ENCODE results near the gene BICD2.

The BICD2 gene

DNA sequence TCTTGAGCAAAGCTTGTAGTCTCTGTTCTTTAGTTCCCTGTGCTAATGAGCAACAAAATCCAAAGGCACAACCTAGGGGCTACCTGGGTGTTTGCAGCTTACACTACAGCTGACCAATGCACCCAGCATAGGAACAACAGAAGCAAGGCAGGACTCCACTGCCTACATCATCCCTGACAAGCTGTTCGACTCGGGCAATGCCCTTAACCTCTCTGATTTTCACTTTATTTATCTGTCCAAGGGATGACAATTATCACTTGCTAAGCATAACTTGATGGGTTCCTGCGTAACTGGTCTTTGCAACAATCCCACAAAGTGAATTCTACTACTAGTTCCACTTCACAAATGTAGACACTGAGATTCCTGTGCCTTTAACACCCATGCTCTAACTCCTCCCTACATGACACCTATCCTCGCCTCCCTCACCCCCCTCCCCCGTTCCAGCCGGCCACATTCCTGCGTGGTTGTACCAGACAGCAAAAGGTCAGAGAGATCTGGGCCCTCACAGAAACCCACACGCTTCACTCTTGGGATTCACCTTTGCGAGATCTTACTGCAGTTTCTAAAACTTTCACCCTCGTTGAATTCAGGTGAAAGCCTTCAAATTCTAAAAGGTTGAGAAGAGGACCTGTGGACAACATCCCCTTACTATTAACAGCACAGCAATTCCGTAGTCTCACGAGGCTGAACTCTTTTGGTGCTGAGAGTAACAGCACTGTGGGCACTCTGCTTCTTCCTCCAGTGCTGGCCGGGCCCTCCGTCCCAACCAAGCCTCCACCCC is 95.7 kb downstream of the BICD2 start:
- DNase-seq (ENCODE audit: low read depth in 3 of 3), result peak; percentile 19 to 23 (median 21)

- no peak for DNase-seq (ENCODE audit: low read depth in 3 of 3)
These were observed 97.6 kb downstream of the BICD2 start for GRCh38 chr9:92666912-92667532.

DNA sequence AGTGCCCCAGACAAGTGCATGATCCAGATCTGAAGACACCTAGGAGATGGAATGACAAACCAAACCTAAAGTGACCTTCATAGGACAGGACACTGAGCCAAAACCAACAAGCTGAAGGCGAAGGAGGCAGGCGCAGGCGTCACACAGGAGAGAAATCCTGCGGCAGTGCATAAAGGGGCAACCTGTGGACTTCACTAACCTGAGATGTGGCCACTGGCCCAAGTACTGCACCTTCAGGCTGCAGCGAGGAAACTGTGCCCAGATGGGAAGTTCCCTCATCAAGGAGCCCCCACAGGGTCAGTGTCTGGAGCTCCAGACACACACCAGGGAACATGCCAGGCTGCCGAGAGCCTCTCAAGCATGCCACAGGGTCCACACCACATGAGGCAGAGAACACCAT is 98.4 kb downstream of the BICD2 start:
- DNase-seq (ENCODE audit: low read depth in 3 of 3), result no peak

GRCh38 chr9:92665836-92666235 is 98.8 kb downstream of the BICD2 start:
- no peak for DNase-seq (ENCODE audit: low read depth in 3 of 3)

- DNase-seq (ENCODE audit: low read depth in 3 of 3), result no peak
These were observed 100.1 kb downstream of the BICD2 start for GRCh38 chr9:92664394-92665152.

GRCh38 chr9:92663951-92664350 is 100.7 kb downstream of the BICD2 start:
- no peak for DNase-seq (ENCODE audit: low read depth in 3 of 3)

GRCh38 chr9:92663126-92663525 is 101.5 kb downstream of the BICD2 start:
- no peak for DNase-seq (ENCODE audit: low read depth in 3 of 3)

DNA sequence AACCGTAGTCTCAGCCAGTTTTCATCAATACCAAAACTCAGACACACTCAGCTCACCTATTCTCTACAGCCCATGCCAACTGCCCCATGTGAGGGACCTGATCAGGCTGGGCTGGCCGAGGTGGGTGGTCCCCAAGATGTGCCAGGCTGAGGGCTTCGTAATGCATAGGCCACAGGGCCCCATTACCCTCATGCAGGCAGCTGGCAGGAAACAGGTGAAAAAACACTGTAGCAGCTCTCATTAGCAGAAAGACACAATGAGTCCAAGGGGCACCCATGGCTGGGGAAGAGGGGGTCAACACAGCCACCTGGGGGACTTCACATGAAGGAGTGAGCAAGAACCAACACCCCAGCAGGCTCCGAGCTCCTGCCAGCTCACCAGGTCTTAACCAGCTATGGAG is 102.9 kb downstream of the BICD2 start:
- DNase-seq (ENCODE audit: low read depth in 3 of 3), result no peak

Data from stimulated activated CD4-positive, alpha-beta T cell treated with anti-CD3 and anti-CD28 coated beads, TNF-alpha, amount 100 ng/mL, for 4 hours (primary cell).